Right lobe of liver (tissue), 6 donors: ENCODE results near the gene CTSF. TPM values are rescaled to one million over a fixed set of nuclear protein-coding genes. Genes with fewer than 3 reads are reported as not detected.
"Not testable (repeated sequence)": the region's sequence is repeated elsewhere in the genome, so short reads cannot be mapped to it uniquely, and the experiment has no call there.

Source experiments
- ATAC-seq, 4 donors: fragments of 200-7000 bp; cut with Tn5 transposase; one replicate each; pipeline ENCODE4 v1.9.1; 2020; ENCODE audit warnings: mild to moderate bottlenecking in 4 of 4, moderate library complexity in 4 of 4
- DNase-seq, 3 donors: peaks; one replicate each; pipeline ENCODE4 v3.0.0-alpha.2; 2020
- H3K27ac ChIP-seq, 3 donors: fragments of 200-600 bp; one replicate each; pipeline ENCODE4 v1.8.0; 2022
- H3K27me3 ChIP-seq, 2 donors: fragments of 200-600 bp; one replicate each; pipeline ENCODE4 v1.8.0; 2022
- H3K36me3 ChIP-seq, 4 donors: fragments of 200-600 bp; sonication (generic) in 1 of 4; one replicate each; pipeline versions ENCODE4 v1.5.1 to v1.8.0; 2017 to 2022; ENCODE audit warnings: control low read depth in 1 of 4
- H3K4me1 ChIP-seq, 4 donors: fragments of 200-600 bp; sonication (generic) in 1 of 4; one replicate each; pipeline versions ENCODE4 v1.5.1 to v1.8.0; 2017 to 2022; ENCODE audit warnings: control low read depth in 1 of 4
- H3K4me3 ChIP-seq, 3 donors: fragments of 200-600 bp; one replicate each; pipeline ENCODE4 v1.8.0; 2022
- H3K9me3 ChIP-seq, 4 donors: fragments of 200-600 bp; sonication (generic) in 1 of 4; one replicate each; pipeline versions ENCODE4 v1.5.1 to v1.8.0; 2017 to 2022; ENCODE audit warnings: control low read depth in 1 of 4
- CTCF ChIP-seq, 4 donors: fragments of 200-600 bp in 3 of 4; fragments of 450-650 bp in 1 of 4; IDR thresholded peaks; one replicate each; pipeline versions ENCODE4 v1.5.1 to v1.8.0; 2016 to 2022; ENCODE audit warnings: antibody characterized with exemption in 4 of 4, mild to moderate bottlenecking in 2 of 4
- POLR2A ChIP-seq: fragments of 450-650 bp; IDR thresholded peaks from one replicate; pipeline ENCODE4 v1.6.1; 2017; ENCODE audit warnings: antibody characterized with exemption, mild to moderate bottlenecking
- WGBS: methylation state at CpG from one replicate; pipeline ENCODE4 v1.1.6; 2018; ENCODE audit warnings: low coverage, low lambda C conversion rate; ENCODE audit not compliant: insufficient coverage; ENCODE audit errors: missing lambda C conversion rate; 5-methylcytosine and 5-hydroxymethylcytosine counted together
- intact Hi-C, 2 donors: fragments of 100-400 bp; cut with DNase I; formaldehyde crosslinking; loops; one replicate each; pipeline versions ENCODE4 v1.11.2 to v1.14.1; 2022
- total RNA-seq, 6 experiments: library from RNA; depleted of rRNA in 2 of 6; stranded (reverse); fragments of >200 nt in 2 of 6; fragmentation: NEBNext Ultra II Directional in 3 of 6; extraction: Animal tissue kit (Norgen Biotek cat#: 25700) in 3 of 6; gene quantifications; one replicate each; pipeline versions ENCODE4 v1.1.0 to v1.2.4, GENCODE V29; 2016 to 2023
- donor health status: DM: no; HTN: yes; CAD: no.
- donor health status: DM: no; HTN: no; CAD: no.
- donor health status: DM: no; HTN: no; CAD: no.
- donor health status: DM: no; HTN: yes; CAD: no.
- donor health status: DM: no; HTN: yes; CAD: no.

Gene CTSF
- total RNA-seq, 6 experiments from 2014 or later, result 35.3 to 54.4 (median 44.7) TPM

GRCh38 chr11:66592457-66593302, 24.3 kb upstream of the CTSF start, which contains the start of the genes CCDC87 and CCS:
Gene CCDC87 (minus strand): TSS chr11:66593063. CDS start chr11:66593015, 48 bp downstream.
Gene CCS (plus strand): TSS chr11:66593185. CDS start chr11:66593262, 77 bp downstream.
- Histone ChIP-seq H3K27ac (peak within 1 kb of the TSS; percentile 66 to 90 (median 86)), H3K4me3 (peak within 1 kb of the TSS; percentile 61 to 84 (median 71)), H3K9me3 (no peaks in the 10 kb centered on the region), H3K27me3 (no peaks in the 10 kb centered on the region), H3K36me3 (no peaks in the 10 kb centered on the region), H3K4me1 (peaks cover 0 to 43% (median 2%) of the 10 kb centered on the region in 4 donors)
- 0% methylated on average over 21 of the region's 68 CpGs for WGBS
- peak; percentile 89 for TF ChIP-seq POLR2A
- TF ChIP-seq CTCF (IDR thresholded peaks at IDR 0.05), result peak; percentile 52 to 73 (median 58)
- intact Hi-C loops, result loop anchor here in 1 of 2 donors (5.0 kb wide), 1 partner anchor 85 kb away; the partner anchor contains the start of gene RBM4B
- peak; percentile 99 for DNase-seq
- peak; percentile 92 to 95 (median 94) for ATAC-seq

- intact Hi-C loops, result loop anchor here in 1 of 2 donors (5.0 kb wide), 1 partner anchor 86 kb away; the partner anchor contains the start of gene RBM4B
- Histone ChIP-seq H3K27ac (peak overlapping the region in 2 of 3 donors; percentile 36 to 47), H3K36me3 (no peaks in the 10 kb centered on the region), H3K9me3 (no peaks in the 10 kb centered on the region), H3K4me3 (no peak overlapping the region), H3K4me1 (peaks cover 0 to 43% (median 2%) of the 10 kb centered on the region in 4 donors), H3K27me3 (no peaks in the 10 kb centered on the region)
- 22% methylated on average over 2 of the region's 2 CpGs for WGBS
- TF ChIP-seq CTCF (IDR thresholded peaks at IDR 0.05) (no peak), POLR2A (no peak)
- ATAC-seq (peak in 2 of 4 donors; percentile 26 to 34), DNase-seq (no peak)
Measured at GRCh38 chr11:66591175-66591574, 22.8 kb upstream of the CTSF start.

GRCh38 chr11:66589996-66590675, 21.7 kb upstream of the CTSF start:
- peaks cover 0 to 35% (median 2%) of the 10 kb centered on the region in 4 donors for H3K4me1 ChIP-seq
- no peaks in the 10 kb centered on the region for H3K27me3 ChIP-seq
- whole genome bisulfite sequencing, result 100% methylated on average over 1 of the region's 7 CpGs
- ATAC-seq (no peak), DNase-seq (no peak)
- no peaks in the 10 kb centered on the region for H3K36me3 ChIP-seq
- H3K4me3 ChIP-seq, result no peak overlapping the region
- intact Hi-C loops, result loop anchor here in 1 of 2 donors (5.0 kb wide), 1 partner anchor 87 kb away; the partner anchor contains the start of gene RBM4B
- TF ChIP-seq POLR2A, result no peak
- TF ChIP-seq CTCF (IDR thresholded peaks at IDR 0.05), result no peak
- H3K27ac ChIP-seq, result no peak overlapping the region
- H3K9me3 ChIP-seq, result no peaks in the 10 kb centered on the region

- H3K27ac ChIP-seq, H3K4me3 ChIP-seq, intact Hi-C loops, H3K27me3 ChIP-seq, H3K9me3 ChIP-seq, DNase-seq, H3K36me3 ChIP-seq, ATAC-seq: not testable (repeated sequence)
- WGBS, result 0% methylated on average over 1 of the region's 2 CpGs
- peaks cover 0 to 26% (median 2%) of the 10 kb centered on the region in 4 donors for H3K4me1 ChIP-seq
Measured at GRCh38 chr11:66589315-66589714, 20.9 kb upstream of the CTSF start.
